Measurements from ENCODE around the gene SELPLG.

GRCh38 chr12:108589028-108589839, 44.5 kb downstream of the SELPLG start:
- no peak for TF ChIP-seq POLR2A (IDR thresholded peaks at IDR 0.05; ENCODE audit: low read length)
- TF ChIP-seq GATA1 (IDR thresholded peaks at IDR 0.05; ENCODE audit: low read depth, low read length): no peak

All from erythroblast (primary cell).